HG03097 (cell line): ENCODE data around the gene PHF21A.
"Not testable (repeated sequence)": the region's sequence is repeated elsewhere in the genome, so short reads cannot be mapped to it uniquely, and the experiment has no call there.

Source experiments
- ATAC-seq: cut with Tn5 transposase; IDR thresholded peaks from one replicate; pipeline ENCODE4 v1.9.1; 2021; ENCODE audit not compliant: unreplicated experiment, low FRiP score

Gene PHF21A

DNA sequence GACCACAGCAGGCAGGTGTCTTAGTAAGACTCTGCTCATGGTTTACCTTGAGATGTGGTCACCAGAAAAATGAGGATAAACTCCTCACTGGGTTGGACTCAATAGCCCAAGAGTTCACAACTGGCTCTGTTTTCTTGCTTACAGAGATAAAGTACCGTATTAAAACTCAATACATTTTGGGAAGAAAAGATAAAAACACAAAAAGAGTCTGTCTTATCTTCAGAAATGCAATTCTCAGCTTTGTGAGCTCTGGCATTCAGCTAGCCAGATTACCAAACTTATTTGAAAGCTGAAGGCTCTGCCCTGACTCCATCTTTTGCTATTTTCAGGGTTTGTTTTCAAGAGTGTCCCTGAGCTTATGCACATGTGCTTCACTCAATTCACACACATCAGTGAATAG is 75.4 kb downstream of the PHF21A start:
- ATAC-seq: no peak

GRCh38 chr11:46044601-46045000 is 76.7 kb downstream of the PHF21A start:
- no peak for ATAC-seq

DNA sequence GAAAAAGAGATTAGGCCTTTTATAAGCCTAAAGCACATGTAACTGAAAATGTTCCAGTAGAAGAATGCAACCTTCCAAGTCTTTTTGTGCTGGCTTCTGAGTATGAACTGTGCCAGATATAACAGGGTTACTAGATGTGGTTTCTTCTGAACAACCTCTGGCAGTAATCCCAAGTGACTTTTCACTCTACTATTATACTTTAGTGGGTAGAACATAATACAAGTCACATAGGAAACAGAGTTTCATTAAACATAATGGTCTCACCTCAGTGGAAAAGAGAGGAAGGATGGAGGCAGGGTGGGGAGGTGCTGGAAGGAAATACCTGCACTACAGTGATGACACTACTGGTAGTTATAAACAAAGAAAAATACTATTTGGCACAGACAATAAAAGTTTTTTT is 81.3 kb downstream of the PHF21A start:
- no peak for ATAC-seq

- ATAC-seq: no peak
These were observed 82.7 kb downstream of the PHF21A start for GRCh38 chr11:46038529-46038928.

DNA sequence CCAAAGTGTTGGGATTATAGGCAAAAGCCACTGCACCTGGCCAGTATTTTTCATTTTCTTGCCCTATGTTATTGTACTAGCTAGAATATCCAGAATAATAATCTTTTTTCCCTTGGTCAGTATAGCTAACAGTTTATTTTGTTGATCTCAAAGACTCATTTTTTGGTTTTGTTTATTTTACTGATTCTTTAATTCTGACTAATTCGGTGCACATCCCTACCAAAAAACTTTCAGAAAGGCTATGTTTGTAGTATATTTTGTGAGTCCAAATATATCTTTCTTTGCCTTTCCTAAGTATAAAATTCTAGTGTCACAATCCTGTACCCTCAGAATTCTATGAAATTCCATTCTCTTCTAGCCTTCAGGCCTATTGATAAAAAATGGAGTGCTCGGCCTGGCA is 84.3 kb downstream of the PHF21A start:
- no peak for ATAC-seq

GRCh38 chr11:46036009-46036408 is 85.2 kb downstream of the PHF21A start:
- no peak for ATAC-seq

GRCh38 chr11:46034041-46034440 is 87.2 kb downstream of the PHF21A start:
- no peak for ATAC-seq

DNA sequence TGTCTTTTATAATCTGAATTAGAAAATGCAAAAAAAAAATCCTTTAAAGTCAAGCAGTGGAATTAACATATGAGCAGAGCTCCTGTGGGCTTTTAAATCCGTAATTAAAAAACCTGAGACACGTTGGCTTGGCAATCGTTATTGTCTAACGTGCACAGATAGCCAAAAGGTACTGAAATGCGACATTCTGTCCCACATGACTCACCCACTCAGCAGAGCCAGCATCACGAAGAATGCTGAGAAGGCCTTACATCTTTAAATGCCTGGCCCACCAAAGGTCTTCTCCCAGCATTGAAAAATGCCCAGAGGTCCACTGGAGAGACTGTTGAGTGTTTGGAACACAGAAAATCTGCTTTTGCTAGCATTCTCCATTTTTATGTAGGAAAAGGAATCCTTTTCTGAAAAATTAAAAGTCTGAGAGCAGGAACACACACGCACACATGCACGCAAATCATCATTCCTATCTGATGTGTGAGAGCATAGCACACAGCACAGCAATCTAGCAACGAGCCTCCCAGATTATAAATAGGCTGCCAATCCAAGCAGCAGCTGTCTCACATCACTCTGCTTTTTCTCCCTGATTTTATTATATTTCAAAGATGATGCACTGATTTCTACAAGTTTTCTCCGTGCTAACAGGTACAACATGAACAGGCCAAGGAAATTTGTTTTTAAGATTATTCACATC is 94.5 kb downstream of the PHF21A start:
- ATAC-seq: no peak

GRCh38 chr11:46020084-46020599 is 101.1 kb downstream of the PHF21A start:
- ATAC-seq: no peak

GRCh38 chr11:46018651-46019050 is 102.6 kb downstream of the PHF21A start:
- ATAC-seq: no peak

DNA sequence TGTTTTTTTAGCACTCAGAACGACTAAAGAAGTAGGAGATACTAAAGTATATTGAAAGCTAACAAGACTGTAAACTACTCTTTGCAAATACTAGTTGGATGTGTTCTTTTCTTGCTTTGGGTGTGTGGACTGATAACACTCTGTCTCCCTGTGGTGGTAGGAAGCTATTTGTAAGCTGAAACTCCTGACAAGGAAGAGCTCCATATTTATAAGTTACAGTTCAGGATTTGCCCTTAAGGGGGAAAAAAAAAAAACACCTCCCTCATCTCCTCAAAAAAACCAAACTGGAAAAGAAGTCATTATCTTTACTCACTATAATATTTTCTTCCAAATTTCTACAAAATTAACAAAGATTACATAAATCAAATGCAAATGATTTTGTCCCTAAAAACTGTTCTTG is 103.9 kb downstream of the PHF21A start:
- ATAC-seq: no peak

GRCh38 chr11:46015941-46016340 is 105.3 kb downstream of the PHF21A start:
- ATAC-seq: no peak

DNA sequence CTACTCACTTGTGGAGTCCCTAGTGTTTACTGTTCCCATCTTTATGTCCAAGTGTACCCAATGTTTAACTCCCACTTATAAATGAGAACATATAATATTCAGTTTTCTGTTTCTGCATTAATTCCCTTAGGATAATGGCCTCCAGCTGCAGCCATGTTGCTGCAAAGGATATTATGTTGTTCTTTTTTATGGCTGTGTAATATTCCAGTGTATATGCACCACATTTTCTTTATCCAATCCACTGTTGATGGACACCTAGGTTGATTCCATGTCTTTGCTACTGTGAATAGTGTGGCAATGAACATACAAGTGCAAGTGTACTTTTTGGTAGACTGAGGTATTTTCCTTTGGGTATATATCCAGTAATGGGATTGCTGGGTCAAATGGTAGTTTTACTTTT is 107.1 kb downstream of the PHF21A start:
- not testable (repeated sequence) for ATAC-seq

GRCh38 chr11:46012185-46012584 is 109.1 kb downstream of the PHF21A start:
- no peak for ATAC-seq

GRCh38 chr11:46010100-46010499 is 111.2 kb downstream of the PHF21A start:
- no peak for ATAC-seq

DNA sequence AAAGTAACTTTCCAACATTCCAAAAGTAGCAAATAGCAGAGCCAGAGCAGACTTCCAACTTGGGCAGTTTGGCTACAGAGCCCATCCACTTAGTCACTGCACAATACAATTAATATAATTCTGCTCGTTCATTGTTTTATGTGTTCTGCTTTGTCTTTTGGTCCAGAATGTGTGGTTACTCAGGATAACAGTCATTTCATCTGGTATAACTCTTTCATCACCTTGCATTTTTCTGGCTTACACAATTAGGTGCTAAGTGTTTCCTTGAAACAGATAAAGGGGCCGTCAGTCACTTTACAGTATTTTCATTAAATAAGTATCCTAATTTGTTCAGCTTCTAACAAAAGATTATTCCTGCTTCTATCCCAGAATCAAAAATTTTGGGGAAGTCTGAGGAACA is 111.6 kb downstream of the PHF21A start:
- ATAC-seq: no peak

DNA sequence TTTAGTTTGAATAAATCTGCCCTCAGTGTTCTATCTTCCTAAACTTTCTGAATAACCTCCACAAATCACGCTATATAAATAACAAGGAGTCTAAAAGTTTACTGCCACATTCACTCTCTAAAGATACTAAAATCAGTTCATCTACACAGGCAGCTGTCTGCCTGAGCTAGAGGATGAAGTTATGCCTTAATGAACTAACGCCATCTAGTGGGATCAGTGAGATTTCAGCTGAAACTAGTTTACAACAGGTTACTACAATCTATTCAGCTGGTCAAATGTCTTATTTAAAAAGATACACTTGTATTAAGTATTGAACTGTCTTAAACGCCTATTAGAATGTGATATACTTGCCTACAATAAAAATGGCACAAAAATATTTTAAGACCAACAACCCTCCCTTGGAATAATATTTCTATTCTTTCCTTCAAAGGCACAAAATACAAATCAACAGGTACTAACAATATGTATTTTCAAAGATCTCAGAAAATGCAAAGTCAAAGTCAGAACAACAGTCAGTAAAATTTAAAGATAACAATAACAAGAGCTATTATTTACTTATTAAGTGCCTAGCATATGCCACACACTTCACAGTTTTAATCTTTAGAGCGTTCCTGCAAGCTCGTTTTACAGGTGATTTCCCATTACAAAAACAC is 114.7 kb downstream of the PHF21A start:
- no peak for ATAC-seq

- no peak for ATAC-seq
These were observed 117.7 kb downstream of the PHF21A start for GRCh38 chr11:46003572-46003971.

DNA sequence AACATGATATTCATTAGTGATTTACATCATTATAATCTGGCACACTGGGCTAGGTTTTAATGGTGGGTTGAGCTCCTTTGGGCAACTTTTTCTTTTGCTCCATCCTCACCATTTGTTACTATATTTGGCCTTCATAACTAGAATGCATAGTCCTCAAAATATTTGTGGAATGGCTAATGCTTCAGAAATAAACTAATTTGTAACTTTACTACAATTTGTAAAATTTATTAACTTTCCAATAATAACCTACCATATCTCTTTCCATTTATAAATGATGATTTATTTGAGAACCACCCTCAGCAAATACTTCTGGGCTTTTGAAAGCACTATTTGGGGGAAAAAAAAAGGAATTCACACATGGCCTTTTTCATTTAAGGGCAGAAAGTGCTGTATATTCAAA is 119.1 kb downstream of the PHF21A start:
- ATAC-seq: no peak

- no peak for ATAC-seq
These were observed 119.8 kb downstream of the PHF21A start for GRCh38 chr11:46001448-46001914.

DNA sequence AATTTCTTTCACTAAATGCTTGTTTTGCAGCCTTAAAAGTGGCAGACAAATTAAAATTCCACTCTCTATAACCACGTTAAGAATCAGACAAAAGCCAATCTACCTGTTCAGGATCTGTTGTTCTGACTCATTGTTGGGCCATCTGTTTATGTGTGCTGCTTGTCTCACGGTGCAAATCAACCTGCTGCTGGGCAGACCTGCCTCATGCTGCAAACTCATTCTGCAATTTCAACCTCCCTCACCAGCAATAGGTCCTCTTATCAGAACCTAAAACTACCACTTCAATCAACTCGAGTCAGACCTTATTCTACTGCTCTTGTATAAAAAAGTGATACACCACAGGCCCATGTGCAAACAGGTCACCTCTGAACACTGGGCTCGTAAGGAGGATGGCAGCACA is 123.7 kb downstream of the PHF21A start:
- ATAC-seq: no peak

GRCh38 chr11:45995342-45995734 is 125.9 kb downstream of the PHF21A start:
- ATAC-seq: no peak
